Epithelial cell of prostate (primary cell): ENCODE measurements around the gene NOD2.

Experiments used
- DNase-seq: peaks from one replicate; pipeline ENCODE4 v3.0.0-alpha.2; 2011; ENCODE audit warnings: low read depth, low spot score
- H3K27ac ChIP-seq: fragments of 450-650 bp; 2 replicates; pipeline ENCODE4 v1.5.1; 2017; ENCODE audit warnings: mild to moderate bottlenecking

The NOD2 gene

GRCh38 chr16:50737420-50737959 lies 44.1 kb downstream of the NOD2 start:
- H3K27ac ChIP-seq, result no peak overlapping the region
- no peak for DNase-seq

DNA sequence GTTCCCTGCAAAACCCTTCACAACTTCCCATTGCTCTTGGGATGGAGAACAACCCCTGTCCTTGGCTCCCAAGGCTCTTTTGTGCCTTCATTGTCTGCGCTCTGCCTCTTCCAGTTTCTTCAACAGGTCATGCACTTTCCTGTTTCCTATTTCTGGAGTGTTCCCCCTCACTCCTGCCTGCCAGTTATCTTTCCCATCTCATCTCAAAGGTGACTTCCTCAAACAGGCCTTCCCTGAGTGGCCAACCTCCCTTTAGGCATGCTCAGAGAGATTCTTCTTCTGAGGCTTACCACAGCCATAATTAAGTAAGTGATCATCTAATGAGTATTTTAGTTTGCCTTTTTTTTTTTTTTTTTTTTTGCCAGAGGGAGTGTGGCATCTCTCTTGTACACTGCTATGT lies 45.6 kb downstream of the NOD2 start:
- no peak for DNase-seq
- H3K27ac ChIP-seq, result no peak overlapping the region

- no peak for DNase-seq
- peak overlapping the region; percentile 38 for H3K27ac ChIP-seq
Observed at GRCh38 chr16:50740736-50741135, 47.3 kb downstream of the NOD2 start.

DNA sequence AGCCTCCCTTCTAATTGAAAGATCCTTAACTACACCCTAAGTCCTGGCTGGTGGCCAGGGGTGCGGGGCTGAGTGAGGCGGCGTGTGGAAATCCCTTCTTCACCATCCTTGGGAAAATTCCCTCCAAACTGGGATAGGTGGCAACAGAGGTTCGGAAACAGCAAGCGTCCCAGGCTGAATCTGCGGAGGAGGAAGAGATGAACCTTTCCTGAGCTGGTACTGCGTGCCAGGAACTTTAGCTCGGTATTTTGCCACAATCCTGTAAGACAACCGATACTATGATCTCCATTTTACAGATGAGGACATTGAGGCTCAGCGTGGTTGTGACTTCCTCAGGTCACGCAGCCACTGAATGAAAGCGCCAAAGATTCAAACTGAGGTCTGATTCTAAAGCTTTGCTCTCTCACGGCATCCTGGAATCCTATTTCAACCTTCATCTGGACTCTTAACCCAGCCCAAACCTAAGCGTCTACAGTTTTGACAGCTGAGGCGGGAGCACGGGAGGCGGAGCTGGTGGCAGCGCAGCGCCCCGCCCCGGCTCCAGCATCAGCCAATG lies 47.9 kb downstream of the NOD2 start:
- no peak for DNase-seq
- peak overlapping the region; percentile 38 for H3K27ac ChIP-seq

DNA sequence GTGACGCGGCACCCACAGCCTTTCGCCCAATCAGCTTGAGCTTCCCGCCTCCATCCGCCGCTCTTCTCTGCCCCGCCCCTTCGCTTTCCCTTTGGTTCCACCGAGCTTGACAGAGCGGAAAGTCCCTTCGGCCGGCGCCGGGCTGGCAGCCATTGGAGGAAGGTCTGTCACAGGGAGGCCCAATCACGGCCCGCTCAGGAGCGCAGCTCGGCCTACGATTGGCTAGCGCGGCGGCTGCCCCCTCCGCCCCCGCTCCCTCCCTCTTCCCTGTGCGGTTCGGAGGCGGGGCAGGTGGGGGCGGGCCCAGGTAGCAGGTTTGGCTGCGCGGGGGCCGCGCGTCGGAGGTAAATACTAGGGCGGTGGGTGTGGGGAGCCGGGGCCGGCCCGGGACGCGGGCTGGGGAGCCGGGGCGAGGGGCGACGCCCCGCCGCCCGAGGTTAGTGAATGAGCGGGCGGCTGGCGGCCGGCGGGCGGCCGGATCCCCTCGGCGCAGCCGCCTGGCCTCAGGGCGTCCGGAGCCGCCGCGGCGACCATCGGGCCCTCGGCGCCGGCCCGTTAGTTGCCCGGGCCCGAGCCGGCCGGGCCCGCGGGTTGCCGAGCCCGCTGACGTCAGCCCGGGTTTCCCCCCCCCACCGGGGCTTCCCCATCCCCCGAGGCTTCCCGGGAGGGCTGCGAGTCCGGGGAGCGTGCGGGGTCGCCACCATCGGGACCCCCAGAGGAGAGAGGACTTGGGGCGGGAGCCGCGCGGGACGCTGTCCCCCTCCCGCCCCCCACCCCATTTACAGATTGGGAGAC lies 48.6 kb downstream of the NOD2 start, which contains the start of gene CYLD:
CYLD (plus strand) TSS at position 306 of the 795 bp plus-strand sequence. CDS start 7,613 bp downstream, outside the sequence.
- DNase-seq, result peak; percentile 97
- peak within 1 kb of the TSS; percentile 73 for H3K27ac ChIP-seq

GRCh38 chr16:50742576-50743200 lies 49.3 kb downstream of the NOD2 start:
- H3K27ac ChIP-seq, result peak overlapping the region; percentile 73
- no peak for DNase-seq

DNA sequence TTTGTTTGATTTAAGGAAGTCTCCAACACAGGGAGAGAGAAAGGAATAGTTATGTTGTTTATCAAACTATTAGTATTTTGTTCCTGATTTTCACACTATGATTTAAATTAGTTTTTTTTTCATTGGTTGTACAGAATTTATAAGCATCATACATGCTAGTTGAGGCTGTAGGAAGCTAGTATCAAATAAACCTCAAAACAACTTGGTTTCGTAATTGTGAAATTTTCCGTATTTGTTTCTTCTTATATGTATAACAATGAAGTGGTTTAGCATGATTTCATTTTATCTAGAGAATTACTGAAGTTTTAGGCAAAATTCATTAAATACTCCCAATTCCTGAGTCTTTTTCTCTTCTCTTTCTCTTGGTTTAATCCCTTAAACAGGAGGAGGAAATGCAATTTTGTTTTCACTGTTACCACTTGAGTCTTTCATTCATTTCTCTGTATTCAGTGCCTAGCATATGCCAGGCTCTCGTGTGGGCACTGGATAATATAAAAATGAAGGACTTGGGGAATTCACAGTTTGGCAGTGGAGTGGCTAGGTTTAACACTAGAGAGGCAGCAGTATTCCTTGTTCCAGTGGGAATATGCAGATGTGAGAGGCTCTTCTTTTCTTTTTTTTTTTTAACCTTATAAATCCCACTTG lies 50.3 kb downstream of the NOD2 start:
- no peak for DNase-seq

GRCh38 chr16:50744881-50745280 lies 51.5 kb downstream of the NOD2 start:
- H3K27ac ChIP-seq, result peak overlapping the region; percentile 73
- no peak for DNase-seq

More for the DNA sequence above, 50.3 kb downstream of the NOD2 start:
- peak overlapping the region; percentile 73 for H3K27ac ChIP-seq

GRCh38 chr16:50745940-50746339 lies 52.5 kb downstream of the NOD2 start:
- H3K27ac ChIP-seq, result no peak overlapping the region
- DNase-seq, result no peak

DNA sequence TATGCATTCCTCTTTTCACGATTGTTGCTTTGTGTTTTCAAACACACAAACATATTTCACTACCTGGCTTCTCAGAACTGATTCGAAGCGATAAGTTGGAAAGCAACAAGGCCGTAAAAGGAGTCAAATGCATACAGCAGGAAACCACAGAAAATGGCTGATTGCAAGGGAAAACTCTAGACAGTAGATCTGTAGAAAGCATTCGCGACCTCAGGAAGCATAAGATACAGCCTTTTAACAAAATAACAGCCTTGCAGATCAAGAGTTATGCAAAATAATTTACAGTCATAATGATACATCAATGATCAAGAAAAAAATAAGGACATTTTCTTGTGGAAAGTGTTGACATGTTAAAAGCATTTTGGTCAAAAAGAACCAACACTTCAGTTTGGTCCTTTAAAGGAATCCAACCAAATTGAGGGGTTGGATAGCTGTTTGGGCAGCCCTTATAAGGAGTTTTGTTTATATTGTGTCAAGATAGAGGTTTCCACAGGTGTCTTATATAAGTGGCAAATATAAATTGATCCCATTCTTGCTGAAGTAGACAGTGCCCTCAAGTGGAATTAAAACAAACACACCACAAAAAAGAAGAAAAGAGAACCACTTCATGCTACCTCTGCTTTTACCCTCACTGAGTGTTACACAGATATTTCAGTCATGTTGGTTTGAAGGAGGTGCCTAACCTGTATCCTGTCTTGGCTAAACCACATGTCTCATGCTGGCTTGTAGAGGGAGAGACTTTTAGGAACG lies 54.0 kb downstream of the NOD2 start:
- H3K27ac ChIP-seq, result no peak overlapping the region
- DNase-seq, result no peak

DNA sequence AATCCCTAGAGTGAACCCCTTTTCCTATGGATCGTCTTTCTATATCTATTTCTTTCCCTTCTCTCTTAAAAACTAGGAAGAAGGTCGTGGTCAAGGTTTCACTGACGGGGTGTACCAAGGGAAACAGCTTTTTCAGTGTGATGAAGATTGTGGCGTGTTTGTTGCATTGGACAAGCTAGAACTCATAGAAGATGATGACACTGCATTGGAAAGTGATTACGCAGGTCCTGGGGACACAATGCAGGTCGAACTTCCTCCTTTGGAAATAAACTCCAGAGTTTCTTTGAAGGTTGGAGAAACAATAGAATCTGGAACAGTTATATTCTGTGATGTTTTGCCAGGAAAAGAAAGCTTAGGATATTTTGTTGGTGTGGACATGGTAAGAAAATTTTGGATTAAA lies 58.1 kb downstream of the NOD2 start:
- no peak for DNase-seq
- H3K27ac ChIP-seq, result peak overlapping the region; percentile 51

GRCh38 chr16:50752471-50753235 lies 59.2 kb downstream of the NOD2 start:
- DNase-seq, result no peak
- no peak overlapping the region for H3K27ac ChIP-seq

DNA sequence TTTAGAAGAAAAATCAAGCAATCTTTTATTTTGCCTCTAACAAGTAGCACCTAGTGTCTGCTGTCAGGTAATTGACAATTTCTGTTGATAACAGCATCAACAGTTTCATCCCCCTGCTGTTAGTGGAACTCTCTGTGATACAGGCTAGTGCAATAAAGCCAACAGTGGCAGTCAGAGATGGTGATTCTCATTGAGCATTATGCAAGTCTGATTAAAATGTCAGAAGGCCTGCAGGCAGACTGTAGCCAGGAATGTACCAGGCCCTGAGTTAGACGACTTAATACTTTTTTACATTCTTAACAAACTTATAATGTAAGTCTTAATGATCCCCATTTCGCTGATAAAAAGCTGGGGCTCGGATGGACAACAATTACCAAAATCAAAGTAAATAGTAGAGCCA lies 63.1 kb downstream of the NOD2 start:
- DNase-seq, result no peak

GRCh38 chr16:50761267-50761666 lies 67.9 kb downstream of the NOD2 start:
- no peak for DNase-seq
- no peak overlapping the region for H3K27ac ChIP-seq

More for the DNA sequence above, 63.1 kb downstream of the NOD2 start:
- H3K27ac ChIP-seq, result peak overlapping the region; percentile 22

- H3K27ac ChIP-seq, result peak overlapping the region; percentile 80
- DNase-seq, result no peak
Observed at GRCh38 chr16:50762241-50762640, 68.8 kb downstream of the NOD2 start.

- DNase-seq, result peak; percentile 87
- H3K27ac ChIP-seq, result peak overlapping the region; percentile 80
Observed at GRCh38 chr16:50763211-50763610, 69.8 kb downstream of the NOD2 start.

DNA sequence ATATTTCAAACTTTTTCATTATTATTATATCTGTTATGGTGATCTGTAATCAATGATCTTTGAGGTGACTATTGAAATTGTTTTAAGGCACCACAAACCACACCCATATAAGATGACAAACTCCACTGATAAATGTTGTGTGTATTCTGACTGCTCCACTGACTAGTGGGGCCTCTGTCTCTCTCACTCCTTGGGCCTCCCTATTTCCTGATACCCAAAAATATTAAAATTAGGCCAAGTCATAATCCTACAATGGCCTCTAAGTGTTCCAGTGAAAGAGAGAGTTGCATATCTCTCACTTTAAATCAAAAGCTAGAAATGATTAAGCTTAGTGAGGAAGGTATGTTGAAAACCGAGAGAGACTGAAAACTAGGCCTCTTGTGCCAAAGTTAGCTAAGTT lies 71.9 kb downstream of the NOD2 start:
- no peak overlapping the region for H3K27ac ChIP-seq
- no peak for DNase-seq

- no peak overlapping the region for H3K27ac ChIP-seq
- DNase-seq, result no peak
Observed at GRCh38 chr16:50765861-50766260, 72.5 kb downstream of the NOD2 start.

GRCh38 chr16:50767197-50767596 lies 73.8 kb downstream of the NOD2 start:
- H3K27ac ChIP-seq, result no peak overlapping the region
- no peak for DNase-seq
